NCI-H2107 treated with DMSO at 0.1 percent for 48 hours (cell line): ENCODE measurements around the gene UBE3C.
"Not testable (repeated sequence)": the region's sequence is repeated elsewhere in the genome, so short reads cannot be mapped to it uniquely, and the experiment has no call there.

ENCODE experiments used
- DNase-seq: peaks from one replicate; lab custom pipeline; 2025; ENCODE audit not compliant: unreplicated experiment; lab: John Stamatoyannopoulos, UW

UBE3C gene

DNA sequence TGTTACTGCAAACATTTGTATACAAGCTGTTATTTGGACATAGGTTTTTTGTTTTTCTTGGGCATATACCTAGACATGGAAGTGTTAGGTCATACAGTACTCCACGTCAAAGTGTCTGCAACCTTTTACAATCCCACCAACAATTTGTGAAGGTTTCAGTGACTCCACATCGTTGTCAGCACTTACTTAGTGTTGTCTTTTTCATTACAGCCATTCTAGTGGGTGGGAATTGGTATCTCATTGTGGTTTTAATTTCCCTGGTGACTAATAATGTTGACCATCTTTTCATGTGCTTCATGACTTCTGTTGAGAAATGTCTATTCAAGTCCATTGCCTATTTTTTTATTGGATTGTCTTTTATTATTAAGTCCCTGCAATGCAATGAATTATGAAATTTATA is 95.0 kb downstream of the UBE3C start:
- no peak for DNase-seq

GRCh38 chr7:157234271-157234670 is 95.5 kb downstream of the UBE3C start:
- DNase-seq = no peak

- DNase-seq = no peak
Measured at GRCh38 chr7:157235357-157236333, 96.9 kb downstream of the UBE3C start.

DNA sequence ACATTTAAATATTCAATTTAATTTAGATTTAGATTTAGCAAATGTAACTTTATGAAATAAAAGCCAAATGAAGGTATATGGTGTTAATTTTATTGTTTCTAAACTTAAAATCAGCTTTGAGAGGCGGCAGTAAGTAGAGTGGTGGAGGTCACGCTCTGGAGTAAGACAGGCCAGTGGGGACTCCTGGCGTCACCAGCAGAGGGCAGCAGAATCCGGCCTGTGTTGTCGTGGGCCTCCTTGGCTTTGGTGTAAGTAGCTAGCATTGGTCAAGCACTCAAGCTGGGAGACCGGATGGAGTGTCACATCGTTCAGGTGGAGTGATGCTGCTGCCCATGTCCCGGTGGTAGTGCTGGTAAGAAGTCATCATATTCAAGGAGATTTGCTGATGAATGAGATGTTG is 99.4 kb downstream of the UBE3C start:
- DNase-seq = no peak

GRCh38 chr7:157239571-157240270 is 101.0 kb downstream of the UBE3C start:
- DNase-seq = no peak

GRCh38 chr7:157241631-157242030 is 102.9 kb downstream of the UBE3C start:
- no peak for DNase-seq

GRCh38 chr7:157244516-157245294 is 106.0 kb downstream of the UBE3C start:
- no peak for DNase-seq

DNA sequence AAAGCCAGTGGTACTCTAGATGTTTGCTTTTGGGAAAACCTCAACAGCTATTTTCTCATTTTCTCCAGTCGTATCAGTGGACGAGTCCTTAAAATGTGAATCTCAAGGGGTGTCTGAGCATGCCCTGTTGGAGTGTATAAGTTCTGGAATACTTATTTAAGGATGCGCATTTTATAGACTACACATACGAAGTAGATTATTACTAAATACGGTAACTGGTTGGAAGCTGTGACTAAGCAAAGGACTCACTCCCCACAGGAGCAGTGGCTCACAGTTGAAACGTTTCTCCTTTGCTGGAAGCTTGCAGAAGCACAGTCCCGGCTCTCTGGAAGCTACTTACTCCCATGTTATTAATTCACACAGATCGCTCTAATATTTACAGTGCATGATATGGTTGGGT is 107.3 kb downstream of the UBE3C start:
- no peak for DNase-seq

DNA sequence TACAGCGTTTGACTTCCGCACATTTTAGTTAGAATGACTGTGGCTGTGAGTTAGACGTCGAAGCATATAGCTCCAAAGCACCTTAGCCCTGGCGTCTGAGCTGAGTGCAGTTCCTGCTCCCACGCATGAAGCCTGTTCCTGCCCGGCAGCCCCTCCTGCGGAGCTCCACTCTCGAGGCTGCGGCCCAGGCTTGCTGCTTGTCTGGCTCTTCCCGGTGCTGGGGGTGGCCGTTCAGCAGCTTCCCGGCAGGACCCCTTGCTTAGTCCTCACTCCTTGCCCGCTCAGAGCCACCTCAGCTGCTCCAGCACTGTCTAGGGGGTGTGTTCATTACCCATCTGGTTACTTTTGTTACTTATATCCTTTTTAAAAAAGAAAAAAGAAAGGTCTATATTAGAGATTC is 109.9 kb downstream of the UBE3C start:
- DNase-seq = no peak

DNA sequence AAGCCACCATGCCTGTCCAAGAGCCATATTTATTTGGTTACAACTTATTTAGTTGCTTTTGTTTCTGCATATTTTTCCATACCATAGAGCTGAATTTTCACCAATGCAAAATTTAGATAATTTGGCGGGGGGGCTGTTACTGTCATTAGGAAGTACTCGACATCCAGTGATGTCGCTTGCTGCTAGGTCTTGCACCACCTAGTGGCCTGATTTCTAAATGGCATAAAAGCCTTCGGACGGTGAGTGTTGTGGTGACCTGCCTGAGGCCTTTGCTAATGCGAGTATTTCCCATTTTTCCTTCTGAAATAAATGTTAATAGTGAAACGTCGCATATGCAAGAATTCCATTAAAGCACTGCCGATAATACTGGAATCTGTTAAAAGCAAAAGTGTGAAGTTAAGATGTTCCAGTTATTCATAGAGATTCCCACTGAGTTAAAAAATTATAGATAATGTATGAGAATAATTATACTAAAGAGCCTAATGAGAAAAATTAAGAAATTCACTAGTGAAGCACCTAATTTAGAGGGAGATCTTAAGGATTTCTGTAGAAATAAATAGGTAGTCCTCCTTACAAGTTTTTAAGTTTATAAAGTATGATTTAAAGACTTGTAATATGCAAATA is 112.0 kb downstream of the UBE3C start:
- DNase-seq = peak; percentile 3

- not testable (repeated sequence) for DNase-seq
Measured at GRCh38 chr7:157251817-157252216, 113.1 kb downstream of the UBE3C start.

DNA sequence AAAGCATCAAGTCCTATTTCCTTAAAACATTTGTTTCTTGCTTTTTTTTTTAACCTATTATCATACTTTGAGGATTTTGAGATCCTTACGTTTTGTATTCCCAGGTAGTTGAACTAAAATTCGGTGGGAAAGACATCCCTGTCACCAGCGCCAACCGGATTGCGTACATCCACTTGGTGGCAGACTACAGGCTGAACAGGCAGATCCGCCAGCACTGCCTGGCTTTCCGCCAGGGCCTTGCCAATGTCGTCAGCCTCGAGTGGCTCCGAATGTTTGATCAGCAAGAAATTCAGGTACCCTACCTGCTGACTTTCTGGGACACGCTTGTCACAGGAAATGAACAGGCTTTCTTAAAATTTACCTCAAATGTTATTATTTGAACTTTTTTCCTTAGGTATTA is 115.1 kb downstream of the UBE3C start:
- peak; percentile 91 for DNase-seq

DNA sequence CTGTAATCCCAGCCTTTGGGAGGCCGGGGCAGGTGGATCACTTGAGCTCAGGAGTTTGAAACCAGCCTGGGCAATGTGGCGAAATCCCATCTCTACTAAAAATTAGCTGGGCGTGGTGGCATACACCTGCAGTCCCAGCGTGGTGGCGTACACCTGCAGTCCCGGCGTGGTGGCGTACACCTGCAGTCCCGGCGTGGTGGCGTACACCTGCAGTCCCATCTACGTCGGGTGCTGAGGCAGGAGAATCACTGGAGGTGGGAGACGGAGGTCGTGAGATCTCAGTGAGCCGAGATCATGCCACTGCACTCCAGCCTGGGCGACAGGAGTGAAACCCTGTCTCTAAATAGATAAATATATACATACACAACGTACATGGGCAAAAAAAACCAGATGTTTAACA is 116.1 kb downstream of the UBE3C start:
- not testable (repeated sequence) for DNase-seq

DNA sequence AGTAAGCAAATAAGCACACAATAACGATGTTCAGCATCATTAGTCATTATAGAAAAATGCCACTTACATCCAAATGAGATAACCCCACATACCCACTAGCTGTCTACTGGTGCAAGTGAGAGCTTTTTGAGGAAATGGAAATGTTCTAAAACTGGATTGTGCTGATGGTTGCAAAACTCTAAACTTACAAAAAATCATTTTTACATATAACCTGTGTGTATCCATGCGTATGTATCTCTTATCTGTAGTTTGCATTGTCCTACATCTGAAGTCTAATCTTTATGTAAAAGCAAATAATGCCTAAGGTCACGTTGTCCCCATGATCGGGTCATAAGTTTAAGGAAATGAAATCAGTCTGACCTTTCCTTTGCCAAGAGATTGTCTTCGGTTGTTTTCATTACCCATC is 116.5 kb downstream of the UBE3C start:
- no peak for DNase-seq

- DNase-seq = no peak
Measured at GRCh38 chr7:157263156-157263555, 124.4 kb downstream of the UBE3C start.

DNA sequence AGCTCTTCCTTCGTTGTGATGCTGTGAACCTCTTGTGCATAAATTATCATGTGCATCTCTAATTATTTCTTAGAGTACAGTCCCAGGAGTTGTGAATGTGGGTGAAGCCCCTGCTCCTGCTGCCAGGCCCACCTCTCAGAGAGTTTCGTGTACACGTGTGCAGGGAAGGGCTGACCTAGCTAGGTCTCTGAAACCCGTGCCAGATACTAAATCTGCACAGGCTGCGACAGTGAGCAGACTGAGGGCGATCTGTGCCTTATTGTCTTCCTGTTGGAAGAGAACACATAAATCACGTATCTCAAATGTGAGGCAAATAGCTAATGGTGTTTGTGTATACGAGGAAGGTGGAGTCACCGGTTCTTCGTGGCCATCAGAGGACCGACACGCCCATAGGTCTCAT is 126.3 kb downstream of the UBE3C start:
- DNase-seq = no peak

- DNase-seq = no peak
Measured at GRCh38 chr7:157266272-157266671, 127.5 kb downstream of the UBE3C start.

- no peak for DNase-seq
Measured at GRCh38 chr7:157267516-157267915, 128.8 kb downstream of the UBE3C start.

- no peak for DNase-seq
Measured at GRCh38 chr7:157267956-157268355, 129.2 kb downstream of the UBE3C start.

DNA sequence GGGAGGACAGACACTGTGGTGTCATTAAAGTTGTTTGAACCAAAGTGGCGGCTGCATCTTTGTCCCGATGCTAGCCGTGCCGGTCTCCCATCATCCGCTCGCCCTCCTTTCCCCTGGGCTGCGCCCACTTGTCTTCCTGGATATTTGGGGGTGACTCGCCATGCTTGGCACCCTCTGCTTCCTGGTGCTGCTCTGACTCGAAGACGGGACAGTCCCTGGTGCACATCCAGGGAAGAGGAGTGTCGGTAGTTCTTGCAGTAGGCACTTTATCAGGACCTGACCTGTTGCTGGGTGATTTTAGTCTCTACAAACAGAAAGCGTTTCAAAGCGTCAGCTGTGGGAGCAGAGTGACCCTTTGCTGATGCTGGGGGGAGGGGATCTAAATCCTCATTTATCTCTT is 129.8 kb downstream of the UBE3C start:
- DNase-seq = no peak
